Stomach smooth muscle (tissue), 2 donors: Measurements from ENCODE around the gene RAD51B.

Experiments used
- H3K27ac ChIP-seq: one replicate; pipeline ENCODE4 v1.7.0; 2013; ENCODE audit warnings: mild to moderate bottlenecking, low read length, inconsistent platforms
- H3K27me3 ChIP-seq, 2 donors: one replicate each; pipeline ENCODE4 v1.7.0; 2013; ENCODE audit warnings: low read length in 2 of 2; ENCODE audit not compliant: insufficient read depth in 2 of 2, control insufficient read depth in 1 of 2
- H3K36me3 ChIP-seq, 2 donors: one replicate each; pipeline ENCODE4 v1.7.0; 2013; ENCODE audit warnings: low read length in 2 of 2; ENCODE audit not compliant: control insufficient read depth in 2 of 2, insufficient read depth in 2 of 2
- H3K4me1 ChIP-seq: one replicate; pipeline ENCODE4 v1.7.0; 2013; ENCODE audit warnings: low read length; ENCODE audit not compliant: control insufficient read depth, insufficient read depth
- H3K4me3 ChIP-seq, 2 donors: one replicate each; pipeline ENCODE4 v1.7.0; 2013; ENCODE audit warnings: low read length in 2 of 2
- H3K9ac ChIP-seq, 2 donors: one replicate each; pipeline ENCODE4 v1.7.0; 2013; ENCODE audit warnings: low read length in 2 of 2, mild to moderate bottlenecking in 1 of 2
- H3K9me3 ChIP-seq, 2 donors: one replicate each; pipeline ENCODE4 v1.7.0; 2013; ENCODE audit warnings: low read length in 2 of 2; ENCODE audit not compliant: control insufficient read depth in 2 of 2
- donor health status: healthy.
- donor health status: Pancreatic carcinoma.

RAD51B gene

DNA sequence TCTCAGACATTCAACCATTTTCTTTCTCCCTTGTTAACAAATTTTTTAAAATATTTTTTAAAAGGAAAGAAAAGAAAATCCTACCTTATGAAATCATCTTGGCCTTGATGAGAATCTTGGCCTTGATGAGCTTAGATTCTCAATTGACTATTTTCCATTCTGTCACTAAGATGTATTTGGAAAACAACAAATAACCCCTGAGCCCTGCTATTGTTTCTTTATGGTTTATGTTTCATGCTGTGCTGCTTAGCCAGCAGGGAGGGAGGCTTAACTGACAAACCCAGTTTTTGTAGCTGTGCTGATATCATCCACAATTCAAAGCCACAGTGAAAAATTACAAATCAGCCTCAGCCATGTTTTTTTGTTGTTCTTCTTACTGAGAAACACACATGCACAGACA lies 404.1 kb downstream of the RAD51B start:
- H3K9ac ChIP-seq, result no peak overlapping the region
- no peaks in the 10 kb centered on the region for H3K4me1 ChIP-seq
- no peaks in the 10 kb centered on the region for H3K36me3 ChIP-seq
- H3K4me3 ChIP-seq, result no peak overlapping the region
- no peaks in the 10 kb centered on the region for H3K27me3 ChIP-seq
- H3K27ac ChIP-seq, result no peak overlapping the region
- no peaks in the 10 kb centered on the region for H3K9me3 ChIP-seq

DNA sequence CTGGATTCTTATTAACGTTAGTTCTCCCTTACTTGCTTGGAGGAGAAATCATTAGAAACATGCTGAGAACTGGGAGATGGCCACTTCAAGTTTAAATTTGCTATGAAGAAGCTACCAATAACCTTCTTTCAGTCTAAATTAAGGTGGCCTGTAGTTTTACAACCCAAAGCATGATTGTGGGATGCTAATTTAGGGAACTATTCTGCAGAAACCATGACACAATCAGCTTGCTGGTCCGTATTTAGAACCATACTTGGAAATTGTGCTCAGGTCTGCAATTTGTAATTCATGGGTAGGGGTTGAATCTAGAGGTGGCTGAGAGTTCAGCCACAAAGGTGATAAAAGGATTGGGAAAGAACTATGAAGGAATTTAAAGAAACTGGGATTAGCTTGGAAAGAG lies 405.7 kb downstream of the RAD51B start:
- Histone ChIP-seq H3K36me3 (no peaks in the 10 kb centered on the region), H3K27me3 (no peaks in the 10 kb centered on the region), H3K9me3 (no peaks in the 10 kb centered on the region), H3K4me1 (no peaks in the 10 kb centered on the region), H3K4me3 (no peak overlapping the region), H3K9ac (no peak overlapping the region), H3K27ac (no peak overlapping the region)

DNA sequence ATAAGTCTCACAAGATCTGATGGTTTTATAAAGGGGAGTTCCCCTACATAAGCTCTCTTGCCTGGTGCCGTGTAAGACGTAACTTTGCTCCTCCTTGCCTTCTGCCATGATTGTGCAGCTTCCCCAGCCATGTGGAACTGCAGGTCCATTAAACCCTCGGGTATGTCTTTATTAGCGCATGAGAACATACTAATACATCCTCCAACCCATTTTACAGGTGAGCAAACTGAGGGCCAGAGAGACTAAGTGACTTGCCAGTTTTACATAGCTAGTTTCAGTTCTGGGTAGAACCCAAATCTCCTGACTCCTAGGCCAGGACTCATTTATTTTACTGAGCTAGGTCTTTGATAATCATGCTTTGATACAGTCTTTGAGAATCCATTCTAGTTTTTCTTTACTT lies 406.9 kb downstream of the RAD51B start:
- Histone ChIP-seq H3K9me3 (no peaks in the 10 kb centered on the region), H3K27me3 (no peaks in the 10 kb centered on the region), H3K4me3 (no peak overlapping the region), H3K9ac (no peak overlapping the region), H3K27ac (no peak overlapping the region), H3K4me1 (peaks cover 2% of the 10 kb centered on the region), H3K36me3 (no peaks in the 10 kb centered on the region)

DNA sequence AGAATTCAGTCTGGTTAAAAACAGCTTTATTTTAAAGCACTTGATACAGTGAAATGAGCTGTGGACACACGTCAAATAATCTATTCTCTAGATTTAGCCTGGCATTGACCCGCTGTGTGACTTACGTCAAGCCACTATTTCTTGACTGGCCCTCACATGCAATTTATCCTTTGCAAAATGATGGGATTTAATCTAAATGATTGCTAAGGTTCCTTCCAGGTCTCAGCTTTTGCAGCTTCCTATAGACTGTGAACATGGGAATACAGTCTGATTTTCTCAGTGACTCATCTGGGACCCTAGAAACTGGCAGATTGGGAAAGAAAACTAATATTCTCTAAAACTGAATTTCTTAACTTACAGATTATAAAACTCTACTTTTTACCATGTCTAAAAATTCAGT lies 409.1 kb downstream of the RAD51B start:
- Histone ChIP-seq H3K27me3 (no peaks in the 10 kb centered on the region), H3K9me3 (no peaks in the 10 kb centered on the region), H3K4me3 (no peak overlapping the region), H3K9ac (no peak overlapping the region), H3K4me1 (peaks cover 15% of the 10 kb centered on the region), H3K36me3 (no peaks in the 10 kb centered on the region), H3K27ac (no peak overlapping the region)

DNA sequence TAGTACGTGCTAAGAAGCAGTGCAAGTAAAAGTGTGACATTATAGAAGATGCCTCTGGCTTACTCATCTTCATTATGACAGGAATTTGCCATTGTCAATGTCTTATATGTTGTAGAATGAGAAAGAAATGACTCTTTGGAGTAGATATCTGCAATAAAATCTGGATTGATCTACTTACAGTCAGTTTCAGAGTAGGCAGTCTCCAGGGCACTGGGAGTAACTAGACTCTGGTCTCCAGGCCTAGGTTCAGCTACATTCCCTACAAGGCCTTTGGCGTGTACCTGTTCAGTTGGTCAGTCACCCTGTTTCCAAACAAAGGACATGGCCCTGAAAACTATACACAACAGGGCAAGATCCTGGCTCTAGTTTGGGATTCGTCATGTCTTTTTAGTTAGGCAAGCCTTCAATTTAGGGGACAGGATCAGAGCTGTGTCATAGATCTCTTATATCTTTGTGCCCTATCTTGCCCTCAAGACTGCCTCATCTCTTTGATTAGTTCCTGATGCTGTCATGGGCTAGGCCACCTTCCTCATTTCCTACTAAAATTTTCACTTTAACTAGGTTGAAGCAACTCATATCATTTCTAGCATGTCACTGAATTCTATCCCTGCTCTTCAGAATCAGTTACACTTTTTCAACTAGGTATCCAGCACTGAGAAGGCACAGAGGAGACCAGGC lies 410.0 kb downstream of the RAD51B start:
- Histone ChIP-seq H3K27ac (no peak overlapping the region), H3K9me3 (no peaks in the 10 kb centered on the region), H3K4me1 (peaks cover 17% of the 10 kb centered on the region), H3K27me3 (no peaks in the 10 kb centered on the region), H3K36me3 (no peaks in the 10 kb centered on the region), H3K4me3 (no peak overlapping the region), H3K9ac (no peak overlapping the region)

DNA sequence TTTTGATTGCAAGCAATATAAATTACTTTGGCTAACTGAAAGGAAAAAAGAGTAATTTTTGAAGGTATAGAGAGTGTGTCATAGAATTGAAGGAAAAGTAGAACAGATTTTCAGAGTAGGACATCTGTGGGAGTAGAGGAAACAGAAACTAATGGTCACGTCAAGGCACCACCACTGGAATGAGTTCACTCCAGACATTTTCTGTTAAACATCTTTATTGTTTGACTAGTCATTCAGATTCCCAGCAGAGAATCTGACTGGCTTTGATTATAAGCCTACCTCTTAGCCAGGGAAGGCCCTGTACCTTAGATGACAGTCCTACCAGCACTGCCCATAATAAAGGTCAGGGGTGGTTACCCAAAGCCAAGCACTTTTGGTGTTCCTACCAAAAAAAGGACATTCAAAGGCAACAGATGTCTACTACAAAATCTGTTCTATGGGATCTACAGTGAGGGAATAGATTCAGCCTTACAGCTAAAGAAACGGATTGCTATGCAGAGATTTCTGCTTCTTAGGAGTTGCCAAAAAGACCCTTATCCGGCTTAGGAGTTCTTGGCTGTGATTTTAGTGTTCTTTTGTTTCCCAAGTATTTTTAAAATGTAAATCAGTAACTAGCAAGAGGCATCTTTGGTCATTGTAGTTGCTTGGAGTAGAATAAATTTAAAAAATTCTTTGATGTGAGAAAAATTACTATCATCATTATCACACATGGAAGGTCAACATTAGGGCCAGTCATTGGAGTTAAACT lies 410.8 kb downstream of the RAD51B start:
- no peaks in the 10 kb centered on the region for H3K27me3 ChIP-seq
- H3K36me3 ChIP-seq, result no peaks in the 10 kb centered on the region
- H3K9me3 ChIP-seq, result no peaks in the 10 kb centered on the region
- no peak overlapping the region for H3K27ac ChIP-seq
- H3K4me3 ChIP-seq, result no peak overlapping the region
- H3K9ac ChIP-seq, result no peak overlapping the region
- H3K4me1 ChIP-seq, result peaks cover 17% of the 10 kb centered on the region

DNA sequence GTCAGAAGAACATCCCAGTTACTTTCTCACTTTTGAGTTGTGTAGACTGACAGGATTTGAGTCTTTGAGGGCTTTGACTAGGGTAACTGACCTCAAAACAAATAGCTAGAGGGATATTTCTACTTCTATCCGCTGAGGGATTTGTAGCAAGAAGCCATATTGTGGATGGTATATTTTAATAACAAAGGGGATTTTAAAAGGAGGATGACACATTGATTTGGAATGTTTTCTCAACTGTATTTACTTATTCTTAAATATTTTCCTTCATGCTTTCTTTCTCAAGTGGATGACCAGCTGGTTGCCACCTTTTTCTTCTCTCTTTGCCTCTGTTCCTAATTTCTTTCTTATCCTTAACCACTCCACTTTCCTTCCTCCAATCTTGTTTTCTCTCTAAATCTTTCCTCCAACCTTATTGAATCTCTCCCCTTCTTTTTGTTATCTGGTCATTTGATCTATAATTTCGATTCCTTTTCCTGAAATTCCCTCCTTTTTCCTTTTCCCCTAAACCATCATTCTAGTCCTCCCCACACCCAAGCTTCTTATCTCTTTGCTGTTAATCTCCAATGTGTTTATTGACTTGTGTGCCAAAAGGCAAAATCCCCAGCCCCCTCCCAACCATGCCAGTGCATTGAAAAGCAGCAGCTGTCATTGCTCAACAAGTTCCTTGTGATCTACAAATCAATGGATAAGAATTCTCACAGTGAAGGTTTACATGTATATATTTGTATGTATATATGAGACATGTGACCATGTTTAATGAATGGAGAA lies 411.6 kb downstream of the RAD51B start:
- H3K4me3 ChIP-seq, result no peak overlapping the region
- no peak overlapping the region for H3K9ac ChIP-seq
- peak overlapping the region; percentile 77 for H3K27ac ChIP-seq
- H3K9me3 ChIP-seq, result no peaks in the 10 kb centered on the region
- H3K36me3 ChIP-seq, result no peaks in the 10 kb centered on the region
- H3K4me1 ChIP-seq, result peaks cover 17% of the 10 kb centered on the region
- no peaks in the 10 kb centered on the region for H3K27me3 ChIP-seq

DNA sequence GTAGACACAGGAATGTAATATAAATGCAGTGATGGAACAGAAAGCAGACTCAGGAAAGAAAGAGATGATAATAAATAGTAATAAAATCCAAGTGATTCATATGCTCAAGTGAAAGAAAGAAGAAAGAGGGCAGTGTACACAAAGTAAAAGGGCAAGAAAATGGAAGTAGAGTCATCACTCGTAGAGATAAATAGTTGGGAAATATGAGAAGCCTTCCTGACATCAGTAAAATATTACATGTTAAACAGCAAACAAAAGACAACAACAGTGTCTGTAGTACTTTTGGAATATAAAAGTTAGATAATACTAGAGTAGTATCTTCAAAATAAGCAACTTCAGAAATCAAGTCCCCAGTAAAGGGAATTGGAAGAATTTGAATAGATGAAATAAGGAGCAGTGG lies 412.3 kb downstream of the RAD51B start:
- Histone ChIP-seq H3K9ac (peak overlapping the region in 1 of 2 donors; percentile 18), H3K4me1 (peaks cover 23% of the 10 kb centered on the region), H3K4me3 (no peak overlapping the region), H3K27ac (peak overlapping the region; percentile 77), H3K36me3 (no peaks in the 10 kb centered on the region), H3K9me3 (no peaks in the 10 kb centered on the region), H3K27me3 (no peaks in the 10 kb centered on the region)

DNA sequence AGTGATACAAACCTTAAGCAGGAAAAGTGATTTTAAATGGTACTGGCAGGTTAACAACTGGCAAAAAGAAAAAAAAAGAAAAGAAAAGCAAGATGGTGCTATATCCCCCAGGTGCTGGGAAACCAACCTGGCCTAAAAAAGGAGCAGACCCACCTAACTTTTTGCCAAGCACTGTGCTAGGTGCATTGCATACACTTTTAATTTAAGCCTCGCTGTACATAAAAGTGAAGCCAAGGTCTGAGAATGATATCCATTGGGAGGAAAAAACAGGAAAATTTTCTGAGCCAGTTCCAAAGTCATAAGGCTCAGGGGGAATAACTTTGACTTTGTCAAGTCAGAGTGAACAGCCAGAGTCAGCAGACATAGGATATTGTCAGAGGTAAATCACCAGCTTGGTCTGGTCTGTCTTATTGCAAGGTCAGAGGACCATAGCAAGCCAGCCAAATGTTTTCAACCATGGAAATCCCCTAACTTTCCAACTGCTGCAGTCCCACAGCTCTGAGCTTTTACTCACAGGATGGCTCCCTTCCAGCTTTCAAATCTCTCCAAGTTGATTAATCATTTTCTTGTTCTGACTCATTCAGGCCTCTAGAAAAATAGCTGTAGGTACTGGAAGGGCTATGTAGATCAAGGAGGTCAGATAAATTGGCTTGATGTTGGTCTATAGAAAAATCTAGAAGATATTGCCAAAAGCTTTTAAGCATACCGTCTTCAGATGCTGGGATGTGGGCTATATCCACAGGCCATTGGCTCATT lies 412.9 kb downstream of the RAD51B start:
- Histone ChIP-seq H3K27ac (peak overlapping the region; percentile 77), H3K4me3 (no peak overlapping the region), H3K9ac (peak overlapping the region in 1 of 2 donors; percentile 18), H3K36me3 (no peaks in the 10 kb centered on the region), H3K9me3 (no peaks in the 10 kb centered on the region), H3K27me3 (no peaks in the 10 kb centered on the region), H3K4me1 (peaks cover 25% of the 10 kb centered on the region)

DNA sequence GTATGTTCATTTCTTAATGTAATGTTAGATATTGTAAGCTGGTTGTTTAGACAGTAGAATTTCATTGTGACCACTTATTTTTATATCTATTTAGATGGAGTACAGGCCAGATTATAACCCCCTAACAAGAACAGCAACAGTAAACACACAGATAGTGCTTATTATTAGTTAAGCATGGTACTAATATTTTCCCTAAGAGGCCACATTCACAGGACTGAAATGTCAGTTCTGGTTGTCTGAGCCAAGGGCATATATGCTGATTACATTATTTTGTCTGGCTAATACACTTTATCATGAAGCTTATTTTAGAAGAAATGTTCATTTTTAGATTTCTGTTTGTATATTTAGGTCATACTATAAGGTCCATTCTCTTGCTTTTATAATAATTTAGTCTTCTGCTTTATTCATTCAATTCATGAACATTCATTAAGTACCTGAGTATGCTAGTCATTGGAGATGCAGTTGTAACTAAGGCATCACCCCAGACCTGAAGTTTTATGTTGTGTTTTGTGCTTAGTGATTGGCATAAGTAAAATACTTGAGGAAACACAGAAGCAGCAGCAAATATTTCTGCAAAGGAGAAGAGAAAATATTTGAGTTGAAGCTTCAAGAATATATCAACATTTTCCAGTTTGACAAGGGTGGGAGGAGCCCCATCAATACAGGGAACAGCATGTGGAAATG lies 413.7 kb downstream of the RAD51B start:
- H3K36me3 ChIP-seq, result no peaks in the 10 kb centered on the region
- peak overlapping the region; percentile 77 for H3K27ac ChIP-seq
- no peaks in the 10 kb centered on the region for H3K27me3 ChIP-seq
- no peaks in the 10 kb centered on the region for H3K9me3 ChIP-seq
- H3K4me1 ChIP-seq, result peaks cover 25% of the 10 kb centered on the region
- H3K9ac ChIP-seq, result no peak overlapping the region
- H3K4me3 ChIP-seq, result no peak overlapping the region
